A549 (cell line): ENCODE measurements around the gene ARHGEF6. TPM values are rescaled to one million over a fixed set of nuclear protein-coding genes. Genes with fewer than 3 reads are reported as not detected.

ENCODE experiments used
- CBX2 ChIP-seq: fragments of 200-600 bp; sonication (generic); IDR thresholded peaks from 2 replicates; pipeline ENCODE4 v1.6.1; 2016; ENCODE audit warnings: low read depth, mild to moderate bottlenecking, borderline replicate concordance
- CHD2 ChIP-seq: fragments of 150-350 bp; IDR thresholded peaks from 2 replicates; pipeline ENCODE4 v1.6.1; 2014; ENCODE audit warnings: low read length; ENCODE audit not compliant: partially characterized antibody
- ESRRA ChIP-seq: fragments of 150-350 bp; IDR thresholded peaks from 2 replicates; pipeline ENCODE4 v1.6.1; 2014; ENCODE audit warnings: mild to moderate bottlenecking, low read length, borderline replicate concordance
- HOXB5 ChIP-seq: fragments of 250-450 bp; sonication (Bioruptor Pico); IDR thresholded peaks from 2 replicates; pipeline ENCODE4 v1.5.0; 2020; ENCODE audit warnings: mild to moderate bottlenecking, moderate library complexity
- RARB ChIP-seq: fragments of 250-450 bp; sonication (Bioruptor Pico); IDR thresholded peaks from 2 replicates; pipeline ENCODE4 v1.8.0; 2021; ENCODE audit warnings: mild to moderate bottlenecking, moderate library complexity
- polyA plus RNA-seq, 4 experiments: library from polyadenylated mRNA; depleted of rRNA in 3 of 4; stranded (reverse); fragments of >200 nt; fragmentation: RNase III in 1 of 4; extraction: RNeasy Plus Mini Kit Qiagen cat#74134 plus additional on column Dnase treatment in 1 of 4; gene quantifications; 2 replicates in 3 of 4; 3 replicates in 1 of 4; pipeline ENCODE4 v1.2.3, GENCODE V29; 2011 to 2017
- small RNA-seq, 6 experiments: library from RNA; depleted of rRNA; stranded (forward); fragments of <200 nt; gene quantifications; one replicate each; pipeline ENCODE3, GENCODE V24; 2012
- TF ChIP-seq, protein P1 (sequence below): IDR thresholded peaks from 2 replicates; pipeline ENCODE4 v1.6.1; 2012; ENCODE audit warnings: low read depth, borderline replicate concordance

The ARHGEF6 gene
- polyA plus RNA-seq, 2 of the 4 experiments (the other 2 are of a cell fraction) = 0.10 to 0.30 TPM

DNA sequence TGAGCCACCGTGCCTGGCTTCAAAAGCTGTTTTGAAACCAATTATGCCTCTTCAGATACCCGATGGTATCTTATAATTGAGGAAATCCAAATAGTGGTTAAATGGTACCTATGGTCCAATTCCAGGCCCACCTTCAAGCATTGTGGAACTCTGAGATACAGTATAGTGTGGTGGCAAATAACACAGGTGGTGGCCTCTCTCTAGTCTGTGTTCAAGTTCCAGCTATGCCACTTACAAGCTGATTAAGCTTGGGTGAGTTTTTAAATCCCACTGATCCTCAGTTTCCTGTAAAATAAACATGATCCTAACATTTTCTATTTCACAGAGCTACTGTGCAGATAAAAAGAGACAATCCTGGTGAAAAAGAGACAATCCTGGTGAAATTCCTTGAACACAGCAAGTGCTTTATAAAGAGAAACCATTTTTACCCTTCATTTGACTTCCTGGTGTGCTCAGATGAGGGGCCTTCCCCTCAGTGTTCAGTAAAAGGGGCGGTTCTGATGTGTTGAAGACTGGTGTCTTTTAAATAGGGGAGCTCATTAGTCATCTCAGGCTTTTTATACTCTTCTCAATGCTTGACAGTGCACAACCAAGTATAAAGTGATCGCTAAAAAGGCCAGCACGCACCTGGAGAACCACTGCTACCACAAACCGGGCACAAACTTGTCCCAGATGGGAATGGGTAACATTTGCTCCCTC, 163.6 kb downstream of the ARHGEF6 start (continued):
- TF ChIP-seq, protein P1, sequence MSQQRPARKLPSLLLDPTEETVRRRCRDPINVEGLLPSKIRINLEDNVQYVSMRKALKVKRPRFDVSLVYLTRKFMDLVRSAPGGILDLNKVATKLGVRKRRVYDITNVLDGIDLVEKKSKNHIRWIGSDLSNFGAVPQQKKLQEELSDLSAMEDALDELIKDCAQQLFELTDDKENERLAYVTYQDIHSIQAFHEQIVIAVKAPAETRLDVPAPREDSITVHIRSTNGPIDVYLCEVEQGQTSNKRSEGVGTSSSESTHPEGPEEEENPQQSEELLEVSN = no peak
- TF ChIP-seq CHD2 = no peak
- TF ChIP-seq ESRRA = no peak
- TF ChIP-seq CBX2 = no peak
- no peak for TF ChIP-seq HOXB5 (CRISPR knock-in tag)
- TF ChIP-seq RARB (CRISPR knock-in tag) = no peak
- TF ChIP-seq, all 56 proteins: peak for 0

Small RNA genes lying within 50 kb of the gene (small RNA-seq; reads per million reads assigned to genes)
- gene RF00019 (0 reads per million in 6 experiments), gene RNU6-972P (0 to 1.2 (median 0) reads per million in 6 experiments)

Other genes with a start within 250 kb of the ARHGEF6 start
- gene VGLL1, start 248.7 kb downstream of the ARHGEF6 start, polyA plus RNA-seq (2011; rRNA removed) = not detected in 2 replicates
- gene VGLL1, start 248.7 kb downstream of the ARHGEF6 start, polyA plus RNA-seq (2017; fragmentation: RNase III; extraction: RNeasy Plus Mini Kit Qiagen cat#74134 plus additional on column Dnase treatment) = not detected in 3 replicates
- not detected in 2 replicates for gene CD40LG, start 132.8 kb downstream of the ARHGEF6 start, polyA plus RNA-seq (2011; rRNA removed)
- not detected in 3 replicates for gene CD40LG, start 132.8 kb downstream of the ARHGEF6 start, polyA plus RNA-seq (2017; fragmentation: RNase III; extraction: RNeasy Plus Mini Kit Qiagen cat#74134 plus additional on column Dnase treatment)
- gene RBMX, start 99.8 kb upstream of the ARHGEF6 start, polyA plus RNA-seq (2011; rRNA removed) = 220 and 278 TPM in 2 replicates
- gene RBMX, start 99.8 kb upstream of the ARHGEF6 start, polyA plus RNA-seq (2017; fragmentation: RNase III; extraction: RNeasy Plus Mini Kit Qiagen cat#74134 plus additional on column Dnase treatment) = 333 to 337 TPM (median 337 TPM) in 3 replicates